NCI-H2107 (cell line): ENCODE results near the gene ARID4A.
"Not testable (repeated sequence)": the region's sequence is repeated elsewhere in the genome, so short reads cannot be mapped to it uniquely, and the experiment has no call there.

Experiments used
- DNase-seq: peaks from one replicate; lab custom pipeline; 2025; lab: John Stamatoyannopoulos, UW

Gene ARID4A, protein sequence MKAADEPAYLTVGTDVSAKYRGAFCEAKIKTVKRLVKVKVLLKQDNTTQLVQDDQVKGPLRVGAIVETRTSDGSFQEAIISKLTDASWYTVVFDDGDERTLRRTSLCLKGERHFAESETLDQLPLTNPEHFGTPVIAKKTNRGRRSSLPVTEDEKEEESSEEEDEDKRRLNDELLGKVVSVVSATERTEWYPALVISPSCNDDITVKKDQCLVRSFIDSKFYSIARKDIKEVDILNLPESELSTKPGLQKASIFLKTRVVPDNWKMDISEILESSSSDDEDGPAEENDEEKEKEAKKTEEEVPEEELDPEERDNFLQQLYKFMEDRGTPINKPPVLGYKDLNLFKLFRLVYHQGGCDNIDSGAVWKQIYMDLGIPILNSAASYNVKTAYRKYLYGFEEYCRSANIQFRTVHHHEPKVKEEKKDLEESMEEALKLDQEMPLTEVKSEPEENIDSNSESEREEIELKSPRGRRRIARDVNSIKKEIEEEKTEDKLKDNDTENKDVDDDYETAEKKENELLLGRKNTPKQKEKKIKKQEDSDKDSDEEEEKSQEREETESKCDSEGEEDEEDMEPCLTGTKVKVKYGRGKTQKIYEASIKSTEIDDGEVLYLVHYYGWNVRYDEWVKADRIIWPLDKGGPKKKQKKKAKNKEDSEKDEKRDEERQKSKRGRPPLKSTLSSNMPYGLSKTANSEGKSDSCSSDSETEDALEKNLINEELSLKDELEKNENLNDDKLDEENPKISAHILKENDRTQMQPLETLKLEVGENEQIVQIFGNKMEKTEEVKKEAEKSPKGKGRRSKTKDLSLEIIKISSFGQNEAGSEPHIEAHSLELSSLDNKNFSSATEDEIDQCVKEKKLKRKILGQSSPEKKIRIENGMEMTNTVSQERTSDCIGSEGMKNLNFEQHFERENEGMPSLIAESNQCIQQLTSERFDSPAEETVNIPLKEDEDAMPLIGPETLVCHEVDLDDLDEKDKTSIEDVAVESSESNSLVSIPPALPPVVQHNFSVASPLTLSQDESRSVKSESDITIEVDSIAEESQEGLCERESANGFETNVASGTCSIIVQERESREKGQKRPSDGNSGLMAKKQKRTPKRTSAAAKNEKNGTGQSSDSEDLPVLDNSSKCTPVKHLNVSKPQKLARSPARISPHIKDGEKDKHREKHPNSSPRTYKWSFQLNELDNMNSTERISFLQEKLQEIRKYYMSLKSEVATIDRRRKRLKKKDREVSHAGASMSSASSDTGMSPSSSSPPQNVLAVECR

DNA sequence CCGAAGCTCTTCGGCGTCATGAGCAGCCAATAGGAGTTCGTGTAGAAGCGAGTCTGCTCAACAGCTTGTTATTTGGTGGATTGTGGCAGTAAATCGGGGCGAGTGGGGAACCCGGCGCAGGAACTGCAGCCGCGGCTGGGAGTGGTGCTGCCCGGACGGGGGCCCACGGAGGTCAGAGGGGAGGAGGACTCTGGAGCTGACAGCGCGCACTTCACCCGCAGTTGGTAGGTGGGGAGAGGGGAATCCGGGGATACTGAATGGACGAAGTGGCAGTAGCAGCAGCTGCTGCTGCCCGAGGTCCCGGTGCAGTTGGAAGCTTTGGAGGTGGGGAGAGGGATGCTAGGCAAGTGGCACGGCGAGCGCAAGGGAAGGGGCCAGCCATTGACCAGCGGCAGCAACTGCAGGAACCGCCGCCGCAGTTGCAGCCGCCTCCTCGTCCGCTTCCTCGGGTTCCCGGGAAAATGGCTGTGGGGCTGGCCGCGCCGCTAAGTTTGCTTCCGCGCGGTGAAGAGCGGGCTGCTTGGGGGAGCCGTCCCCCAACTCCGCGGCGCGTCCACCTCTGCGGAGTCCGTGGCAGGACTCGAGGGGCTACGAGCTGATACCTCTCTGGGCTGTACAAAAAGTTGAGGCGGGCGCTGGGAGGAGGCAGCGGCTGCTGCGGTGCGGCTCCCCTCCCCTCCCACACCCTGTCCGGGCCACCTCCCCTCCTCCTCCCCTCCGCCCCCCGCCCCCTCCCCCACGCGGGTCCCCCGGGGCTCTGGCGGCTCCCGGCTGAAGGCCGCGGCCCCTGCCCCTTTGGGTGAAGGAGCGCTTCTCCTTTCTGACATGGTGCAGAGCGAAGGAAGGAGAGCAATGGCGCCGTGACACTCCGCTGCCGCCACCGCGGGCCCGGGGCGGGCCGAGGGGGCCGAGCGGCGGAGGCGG lies at the start of gene ARID4A:
Gene ARID4A, plus strand, starts transcription at position 79 of the 924 bp plus-strand sequence. CDS start 1,300 bp downstream, outside the sequence.
- DNase-seq = no peak

DNA sequence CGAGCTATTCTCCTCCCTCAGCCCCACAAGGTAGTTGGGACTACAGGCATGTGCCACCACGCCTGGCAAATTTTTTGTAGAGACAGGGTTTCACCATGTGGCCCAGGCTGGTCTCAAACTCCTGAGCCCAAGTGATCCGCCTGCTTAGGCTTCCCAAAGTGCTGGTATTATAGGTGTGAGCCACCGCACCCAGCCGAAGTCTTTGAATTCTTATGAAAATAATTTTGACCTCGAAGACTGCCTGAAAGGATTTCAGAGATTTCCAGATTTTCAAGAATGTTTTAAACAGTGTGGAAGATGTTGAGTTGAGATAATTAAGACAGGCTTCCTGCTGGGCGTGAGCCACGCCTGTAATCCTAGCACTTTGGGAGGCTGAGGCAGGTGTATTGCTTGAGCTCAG lies 48.7 kb upstream of the ARID4A start:
- no peak for DNase-seq

DNA sequence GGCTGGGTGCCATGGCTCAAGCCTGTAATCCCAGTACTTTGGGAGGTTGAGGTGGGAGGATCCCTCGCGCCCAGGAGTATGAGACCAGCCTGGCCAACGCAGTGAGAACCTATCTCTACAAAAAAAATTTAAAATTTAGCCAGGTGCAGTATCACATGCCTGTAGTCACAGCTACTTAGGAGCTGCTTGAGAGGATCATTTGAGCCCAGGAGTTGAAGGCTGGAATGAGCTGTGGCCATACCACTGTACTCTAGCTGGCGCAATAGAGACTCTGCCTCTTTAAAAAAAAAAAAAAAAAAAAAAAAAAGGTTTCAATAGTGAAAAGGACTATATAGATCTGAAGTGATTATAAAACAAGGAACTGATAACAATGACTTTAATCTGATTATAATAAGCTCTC lies 40.2 kb upstream of the ARID4A start:
- no peak for DNase-seq

DNA sequence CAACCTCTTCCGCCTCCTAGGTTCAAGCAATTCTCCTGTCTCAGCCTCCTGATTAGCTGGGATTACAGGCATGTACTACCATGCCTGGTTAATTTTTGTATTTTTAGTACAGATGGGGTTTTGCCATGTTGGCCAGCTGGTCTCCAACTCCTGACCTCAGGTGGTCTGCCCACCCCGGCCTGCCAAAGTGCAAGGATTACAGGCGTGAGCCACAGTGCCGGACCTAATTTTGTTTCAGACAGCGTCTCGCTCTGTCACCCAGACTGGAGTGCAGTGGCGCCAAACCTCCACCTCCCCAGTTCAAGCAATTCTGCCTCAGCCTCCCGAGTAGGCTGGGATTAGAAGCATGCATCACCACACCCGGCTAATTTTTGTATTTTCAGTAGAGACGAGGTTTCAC lies 36.4 kb upstream of the ARID4A start:
- DNase-seq = not testable (repeated sequence)

DNA sequence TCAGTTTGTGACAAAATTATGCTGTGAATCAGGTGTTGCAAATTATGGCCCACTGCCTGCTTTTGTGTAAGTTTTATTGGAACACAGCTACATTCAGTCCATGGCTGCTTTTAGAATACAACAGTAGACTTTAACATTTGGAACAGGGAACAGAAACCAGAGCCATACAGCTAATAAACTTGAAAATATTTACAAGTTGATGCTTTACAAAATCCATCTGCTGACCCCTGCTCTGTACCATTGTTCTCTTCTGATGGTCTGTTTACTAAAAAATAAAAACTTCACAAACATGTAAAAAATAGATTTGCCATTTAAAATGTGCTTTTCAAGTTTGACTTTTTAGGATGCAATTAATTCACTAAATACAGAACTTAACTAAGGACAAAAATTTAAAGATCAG lies 33.0 kb upstream of the ARID4A start:
- no peak for DNase-seq

DNA sequence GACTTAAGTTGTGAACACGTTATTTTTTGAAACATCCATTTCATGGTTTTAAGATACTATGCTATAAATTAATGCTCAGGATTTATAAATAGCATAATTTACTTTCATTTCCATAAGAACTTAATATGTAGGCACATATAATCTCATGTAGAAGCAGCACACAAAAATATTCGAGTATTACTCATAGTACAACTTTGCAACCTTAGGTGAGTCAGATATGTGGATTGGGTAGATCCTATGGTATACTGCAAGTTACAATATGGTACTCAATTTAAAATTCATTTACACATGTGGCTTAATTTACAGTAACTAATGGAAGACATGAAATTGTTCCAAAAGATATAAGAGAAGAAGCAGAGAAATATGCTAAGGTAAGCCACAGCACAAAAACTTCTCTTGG lies 27.7 kb upstream of the ARID4A start:
- no peak for DNase-seq

DNA sequence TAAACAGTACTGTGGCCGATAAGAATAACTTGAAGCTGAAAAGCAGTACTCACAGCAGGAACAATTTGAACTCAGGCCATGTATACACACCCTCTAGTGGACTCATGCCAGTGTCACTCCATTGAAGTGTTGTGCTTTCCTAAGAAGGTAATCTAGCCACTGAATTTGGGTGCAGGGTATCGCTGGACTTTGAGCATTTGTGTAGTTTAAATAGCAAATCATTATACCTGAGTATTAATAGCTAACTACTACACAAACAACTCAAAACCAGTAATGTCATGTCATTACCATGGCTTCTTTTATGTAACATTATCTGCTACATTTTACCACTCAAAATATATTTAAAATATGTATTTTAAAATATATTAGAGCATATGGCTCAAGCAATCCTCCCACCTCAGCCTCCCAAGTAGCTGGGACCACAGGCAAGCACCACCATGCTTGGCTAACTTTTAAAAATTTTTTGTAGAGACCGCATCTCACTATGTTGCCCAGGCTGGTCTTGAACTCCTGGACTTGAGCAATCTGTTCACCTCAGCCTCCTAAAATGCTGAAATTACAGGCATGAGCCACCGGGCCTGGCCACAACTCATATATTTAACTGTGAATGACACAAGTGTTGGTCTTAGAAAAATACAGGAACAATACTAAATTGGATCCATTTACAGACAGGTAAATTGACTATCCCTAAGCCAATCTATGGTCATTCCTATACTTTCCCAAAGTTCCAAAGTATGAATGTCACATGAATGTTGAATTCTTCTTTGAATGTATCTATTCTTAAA lies 25.6 kb upstream of the ARID4A start:
- no peak for DNase-seq

DNA sequence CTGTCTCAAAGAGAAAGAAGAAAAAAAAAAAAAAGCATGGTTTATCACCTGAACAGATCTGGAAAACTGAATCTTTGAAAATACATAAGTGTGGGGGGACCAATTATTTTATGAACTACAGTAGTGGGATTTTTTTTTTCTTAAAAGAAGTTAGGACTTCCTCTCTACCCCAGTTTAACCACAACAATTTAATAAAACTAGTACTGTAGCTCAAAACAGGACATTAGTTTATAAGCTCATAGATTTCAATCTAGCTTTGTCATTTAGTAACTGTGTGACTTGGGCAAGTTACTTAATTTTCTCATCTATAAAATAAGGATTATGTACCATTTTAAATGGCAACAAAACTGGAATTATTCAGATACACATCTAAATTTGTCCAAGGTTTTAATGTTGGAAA lies 23.5 kb upstream of the ARID4A start:
- no peak for DNase-seq

DNA sequence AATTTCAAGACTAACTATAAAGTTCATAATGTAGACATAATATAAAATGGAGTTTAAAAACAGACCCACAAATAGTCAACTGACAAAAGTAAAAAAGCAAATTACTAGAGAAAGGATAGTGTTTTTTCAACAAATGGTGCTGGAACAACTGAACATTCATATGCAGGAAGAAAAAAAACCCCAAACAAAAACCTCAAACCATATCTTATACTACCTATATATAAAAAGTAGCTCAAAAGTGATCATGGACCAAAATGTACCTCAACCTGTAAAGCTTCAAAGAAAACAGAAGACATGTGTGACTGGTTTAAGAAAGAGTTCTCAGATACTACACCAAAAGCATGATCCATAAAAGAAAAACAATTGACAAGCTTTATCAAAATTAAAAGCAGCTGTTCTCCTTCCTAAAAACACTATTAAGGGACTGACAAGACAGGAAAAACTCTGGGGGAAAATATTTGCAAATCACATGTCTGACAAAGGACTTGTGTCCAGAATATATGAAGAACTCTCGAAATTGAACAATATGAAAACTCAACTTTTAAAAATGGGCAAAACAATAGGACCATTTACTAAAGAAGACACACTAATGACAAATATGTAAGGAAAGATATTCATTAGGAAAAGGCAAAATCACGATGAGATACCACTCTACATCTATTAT lies 22.7 kb upstream of the ARID4A start:
- no peak for DNase-seq

DNA sequence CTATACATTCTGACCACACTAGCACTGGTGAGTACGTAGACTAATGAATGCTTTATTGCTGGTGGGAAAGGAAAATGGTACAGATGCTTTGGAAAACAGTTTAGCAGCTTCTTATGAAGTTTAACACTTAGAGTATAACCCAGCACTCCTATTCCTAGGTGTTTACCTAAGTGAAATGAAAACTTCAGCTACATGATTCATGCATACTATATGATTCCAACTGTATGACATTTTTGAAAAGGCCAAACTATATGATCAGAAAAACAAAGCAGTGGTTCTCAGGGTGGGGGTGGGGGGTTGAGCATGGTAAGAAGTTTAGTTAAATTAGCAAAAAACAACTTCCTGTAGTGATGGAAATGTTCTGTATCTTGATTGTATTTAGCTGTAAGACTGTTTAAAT lies 22.1 kb upstream of the ARID4A start:
- no peak for DNase-seq

DNA sequence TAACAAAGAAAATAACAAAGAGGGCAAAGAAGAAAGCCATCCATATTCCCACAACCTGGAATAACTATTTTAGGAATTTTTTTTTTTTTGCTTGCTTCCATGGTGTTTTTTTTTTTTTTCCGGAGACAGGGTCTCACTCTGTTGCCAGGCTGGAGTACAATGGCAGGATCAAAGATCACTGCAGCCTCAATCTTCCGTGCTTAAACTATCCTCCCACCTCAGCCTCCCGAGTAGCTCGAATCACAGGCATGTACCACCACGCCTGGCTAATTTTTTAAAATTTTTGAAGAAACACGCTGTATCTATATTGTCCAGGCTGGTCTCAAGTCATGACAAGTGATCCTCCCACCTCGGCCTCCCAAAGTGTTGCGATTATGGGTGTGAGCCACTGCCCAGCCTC lies 20.2 kb upstream of the ARID4A start:
- DNase-seq = no peak

DNA sequence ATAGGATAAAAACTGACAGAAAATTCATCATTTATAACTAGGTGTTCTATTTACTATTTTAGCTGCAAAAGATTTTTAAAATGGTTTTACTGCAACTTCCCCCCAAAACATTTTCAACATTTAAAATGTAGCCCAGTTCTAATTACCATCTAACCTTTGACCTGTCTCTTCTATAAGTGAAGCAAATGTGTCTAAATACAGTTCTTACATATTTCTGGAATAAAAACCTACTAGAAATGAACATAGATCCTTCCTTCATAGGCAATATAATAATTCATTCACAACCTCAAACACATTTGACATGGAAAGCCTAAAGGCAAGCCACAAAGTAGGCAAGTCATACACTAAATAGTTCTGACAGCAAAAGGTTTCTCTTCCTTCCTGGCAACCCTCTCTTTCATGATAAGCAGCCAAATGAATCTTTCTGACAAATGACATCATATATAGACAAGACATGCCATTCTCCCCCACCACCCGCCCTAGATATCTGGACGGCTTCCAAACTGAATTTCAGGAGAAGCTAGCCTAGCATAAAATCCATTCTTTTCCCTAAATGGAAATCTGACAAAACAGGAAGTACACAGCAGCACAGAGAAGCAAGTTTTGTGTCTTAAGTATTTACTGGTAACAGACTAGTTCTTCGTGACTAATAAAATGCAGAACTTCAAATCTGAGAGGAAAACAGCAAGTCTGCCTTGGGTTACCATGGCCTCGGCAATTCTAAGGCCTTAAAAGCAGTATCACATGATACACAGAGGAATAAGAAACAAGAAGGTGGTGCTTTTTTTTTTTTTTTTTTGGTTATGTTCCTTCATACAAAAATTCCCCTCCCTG lies 17.2 kb upstream of the ARID4A start:
- DNase-seq = no peak

DNA sequence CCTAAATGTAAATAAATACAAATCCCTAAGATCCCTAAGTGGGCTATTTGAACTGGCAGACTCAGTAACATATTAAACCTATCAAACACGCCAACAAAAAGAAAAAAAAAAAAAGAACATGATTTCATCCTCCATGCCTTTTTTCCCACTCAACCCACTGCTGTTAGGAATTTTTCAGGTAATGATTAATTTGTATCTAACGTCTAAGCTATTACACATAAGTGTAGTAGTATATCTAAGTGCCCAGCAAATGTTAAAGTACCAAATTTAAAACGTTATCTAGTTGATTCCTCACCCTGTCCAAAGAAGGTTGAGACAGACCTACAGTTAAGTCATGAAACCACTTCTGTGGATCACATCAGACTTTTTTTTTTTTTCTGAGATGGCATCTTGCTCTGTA lies 16.4 kb upstream of the ARID4A start:
- no peak for DNase-seq

DNA sequence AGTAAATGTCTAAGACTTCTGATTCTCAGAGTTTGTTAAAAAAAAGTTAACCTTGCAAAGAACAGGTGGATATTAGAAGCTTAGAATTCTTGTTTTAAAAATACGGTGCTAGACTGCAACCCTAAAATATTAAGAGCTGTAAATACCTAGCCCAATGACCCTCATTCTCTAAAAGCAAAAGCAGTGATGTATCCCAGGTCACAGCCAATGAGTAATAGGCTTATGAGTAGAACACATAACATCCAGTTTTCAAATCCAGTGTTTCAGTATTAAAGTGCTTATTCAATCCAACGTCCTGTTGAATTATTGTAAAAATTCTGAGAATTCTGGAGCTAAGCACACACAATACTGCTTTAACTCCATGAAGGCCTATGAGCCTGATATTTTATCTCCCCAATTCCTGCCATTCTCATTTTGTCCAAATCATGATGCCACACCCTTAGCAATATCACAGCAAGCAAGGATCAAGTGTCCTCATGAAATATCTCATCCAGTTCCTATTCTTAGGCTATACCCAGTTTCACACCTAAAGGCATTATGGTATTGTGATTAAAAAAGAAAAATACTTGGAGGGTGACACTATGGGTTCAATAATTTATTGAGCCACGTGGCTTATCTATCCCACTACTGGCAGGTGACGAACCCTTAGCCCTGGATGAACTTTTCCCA lies 15.3 kb upstream of the ARID4A start:
- no peak for DNase-seq

DNA sequence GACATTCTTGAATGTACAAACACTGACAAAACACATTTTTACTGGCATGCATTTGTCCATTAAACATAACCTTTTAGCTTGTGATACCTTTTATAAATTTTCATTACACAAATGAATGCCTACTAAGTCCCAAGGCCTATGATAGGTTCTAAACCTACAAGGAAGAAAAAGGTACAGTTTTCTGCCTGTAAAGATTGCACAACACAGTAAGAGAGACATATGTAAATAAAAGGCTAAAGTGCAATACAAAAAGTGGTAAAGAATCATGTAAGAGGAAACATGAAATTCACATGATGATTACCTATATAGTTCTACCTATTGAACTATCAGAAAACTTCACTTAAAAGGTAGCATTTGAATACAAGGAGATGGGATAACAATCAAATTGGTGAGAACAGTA lies 14.6 kb upstream of the ARID4A start:
- no peak for DNase-seq

DNA sequence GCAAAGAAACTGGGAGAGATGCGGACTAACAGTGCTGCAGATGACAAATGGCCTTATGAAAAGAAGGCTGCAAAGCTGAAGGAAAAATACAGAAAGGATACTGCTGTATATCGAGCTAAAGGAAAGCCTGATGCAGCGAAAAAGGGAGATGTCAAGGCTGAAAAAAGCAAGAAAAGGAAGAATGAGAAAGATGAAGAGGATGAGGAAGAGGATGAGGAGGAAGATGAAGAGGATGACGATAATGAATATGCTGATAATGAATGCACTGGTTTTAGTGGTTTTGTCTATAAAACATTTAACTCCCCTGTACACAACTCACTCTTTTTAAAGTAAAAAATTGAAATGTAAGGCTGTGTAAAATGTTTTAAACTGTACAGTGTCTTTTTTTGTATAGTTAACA lies 13.2 kb upstream of the ARID4A start:
- no peak for DNase-seq

DNA sequence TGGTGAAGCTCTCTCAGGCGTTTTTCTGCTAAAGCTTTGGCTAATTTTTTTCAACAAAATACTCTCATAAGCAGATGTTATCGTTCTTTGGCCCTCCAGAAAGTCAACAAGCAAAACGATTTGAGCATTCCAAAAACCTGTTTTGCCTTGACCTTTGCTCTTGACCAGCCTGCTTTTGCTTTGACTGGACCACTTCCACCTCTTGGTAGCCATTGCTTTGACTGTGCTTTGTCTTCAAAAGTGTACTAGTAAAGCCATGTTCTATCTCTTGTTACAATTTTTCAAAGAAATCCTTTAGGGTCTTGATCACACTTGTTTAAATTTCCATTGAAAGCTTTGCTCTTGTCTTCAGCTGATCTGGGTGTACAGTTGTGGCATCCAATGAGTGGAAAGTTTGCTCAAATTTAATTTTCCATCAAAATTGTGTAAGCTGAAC lies 10.7 kb upstream of the ARID4A start:
- no peak for DNase-seq

DNA sequence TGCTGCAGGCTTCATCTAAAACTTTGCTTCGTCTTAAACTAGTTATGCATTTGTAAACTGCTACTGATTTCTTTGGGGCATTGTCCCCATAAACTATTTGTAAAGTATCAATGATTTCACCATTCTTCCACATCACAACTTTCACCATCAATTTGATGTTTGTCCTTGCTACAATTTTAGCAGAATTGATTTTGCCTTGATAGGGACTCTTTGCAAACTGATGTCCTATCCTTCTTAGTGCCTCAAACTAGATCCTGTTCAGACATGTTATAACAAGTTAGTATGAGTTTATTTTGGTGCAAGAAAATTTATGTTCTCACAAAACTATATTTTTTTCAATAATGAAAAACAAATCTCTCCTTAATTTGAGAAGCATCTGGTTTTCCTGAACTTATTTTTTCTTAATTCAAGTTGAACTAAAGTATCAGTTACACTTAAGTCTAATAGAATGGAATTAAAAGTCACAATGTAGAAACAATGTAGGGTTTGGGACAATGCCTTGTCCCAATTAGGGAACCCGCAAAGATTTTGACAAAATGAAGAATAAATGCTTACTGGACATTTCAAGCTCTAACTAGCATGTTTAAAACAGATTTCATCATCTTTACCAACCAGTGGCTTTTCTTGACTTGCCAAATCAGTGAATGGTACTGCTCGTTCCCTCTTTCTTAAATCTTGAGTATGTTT lies 10.1 kb upstream of the ARID4A start:
- DNase-seq = no peak
